ENCODE data around the gene SHC4.
A peak's percentile ranks its signal among the peaks of the same experiment; 100 is the strongest.

Gene SHC4

DNA sequence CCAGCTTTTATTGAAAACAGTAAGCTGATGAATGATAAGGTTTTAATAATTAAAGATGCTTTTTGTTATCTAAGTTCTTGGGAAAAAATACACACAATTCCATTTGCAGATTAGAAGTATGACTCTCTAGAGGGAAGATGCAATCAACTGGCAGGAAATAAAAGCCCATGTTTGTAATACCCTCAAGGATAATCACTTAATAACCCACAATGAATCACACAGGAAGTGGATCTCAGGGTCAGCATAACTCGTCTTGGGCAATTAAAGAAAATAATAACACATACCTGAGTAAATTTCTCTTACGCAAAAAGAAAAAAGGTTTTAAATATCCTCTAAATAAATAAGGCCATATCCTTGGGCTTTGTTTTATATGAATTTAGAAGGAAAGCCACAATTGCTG is 95.2 kb downstream of the SHC4 start:
- TF ChIP-seq, protein P1, sequence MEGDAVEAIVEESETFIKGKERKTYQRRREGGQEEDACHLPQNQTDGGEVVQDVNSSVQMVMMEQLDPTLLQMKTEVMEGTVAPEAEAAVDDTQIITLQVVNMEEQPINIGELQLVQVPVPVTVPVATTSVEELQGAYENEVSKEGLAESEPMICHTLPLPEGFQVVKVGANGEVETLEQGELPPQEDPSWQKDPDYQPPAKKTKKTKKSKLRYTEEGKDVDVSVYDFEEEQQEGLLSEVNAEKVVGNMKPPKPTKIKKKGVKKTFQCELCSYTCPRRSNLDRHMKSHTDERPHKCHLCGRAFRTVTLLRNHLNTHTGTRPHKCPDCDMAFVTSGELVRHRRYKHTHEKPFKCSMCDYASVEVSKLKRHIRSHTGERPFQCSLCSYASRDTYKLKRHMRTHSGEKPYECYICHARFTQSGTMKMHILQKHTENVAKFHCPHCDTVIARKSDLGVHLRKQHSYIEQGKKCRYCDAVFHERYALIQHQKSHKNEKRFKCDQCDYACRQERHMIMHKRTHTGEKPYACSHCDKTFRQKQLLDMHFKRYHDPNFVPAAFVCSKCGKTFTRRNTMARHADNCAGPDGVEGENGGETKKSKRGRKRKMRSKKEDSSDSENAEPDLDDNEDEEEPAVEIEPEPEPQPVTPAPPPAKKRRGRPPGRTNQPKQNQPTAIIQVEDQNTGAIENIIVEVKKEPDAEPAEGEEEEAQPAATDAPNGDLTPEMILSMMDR (IDR thresholded peaks at IDR 0.05; ENCODE audit: low read depth, low read length), result no peak
- H3K4me3 ChIP-seq (replicated peaks in 1 of 2; ENCODE audit: low read depth in 2 of 2, low read length in 2 of 2), result no peak overlapping the region
- DNase-seq (ENCODE audit: low read depth in 2 of 2), result peak; percentile 74 to 88

GRCh38 chr15:48868023-48868422 is 95.7 kb downstream of the SHC4 start:
- DNase-seq (ENCODE audit: low read depth in 2 of 2), result no peak
- TF ChIP-seq, protein P1 (IDR thresholded peaks at IDR 0.05; ENCODE audit: low read depth, low read length), result no peak
- no peak overlapping the region for H3K4me3 ChIP-seq (replicated peaks in 1 of 2; ENCODE audit: low read depth in 2 of 2, low read length in 2 of 2)

DNA sequence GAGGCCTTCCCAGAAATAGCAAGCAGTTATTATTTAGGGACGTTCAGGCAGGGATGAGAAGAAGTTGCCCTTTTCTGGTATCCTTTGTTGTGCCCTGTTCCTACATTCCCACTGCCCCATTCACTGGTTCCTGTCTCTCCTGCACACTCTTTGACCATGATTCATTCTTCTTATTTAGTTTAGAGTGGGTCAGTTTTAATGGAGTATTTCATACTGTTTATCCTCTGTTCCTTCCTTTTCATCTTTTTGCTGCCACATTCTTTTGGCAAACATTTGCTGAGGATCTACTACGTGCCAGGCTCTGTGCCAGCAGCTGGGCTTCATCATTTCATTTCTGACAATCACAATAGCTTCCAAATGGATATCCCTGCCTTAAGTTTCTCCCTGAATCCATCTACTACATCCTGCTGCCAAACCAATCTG is 97.6 kb downstream of the SHC4 start:
- no peak overlapping the region for H3K4me3 ChIP-seq (replicated peaks in 1 of 2; ENCODE audit: low read depth in 2 of 2, low read length in 2 of 2)
- TF ChIP-seq, protein P1 (IDR thresholded peaks at IDR 0.05; ENCODE audit: low read depth, low read length), result no peak
- DNase-seq (ENCODE audit: low read depth in 2 of 2), result peak; percentile 49 to 72

GRCh38 chr15:48865370-48866079 is 98.2 kb downstream of the SHC4 start:
- DNase-seq (ENCODE audit: low read depth in 2 of 2), result peak; percentile 72 to 75
- no peak overlapping the region for H3K4me3 ChIP-seq (replicated peaks in 1 of 2; ENCODE audit: low read depth in 2 of 2, low read length in 2 of 2)
- TF ChIP-seq, protein P1 (IDR thresholded peaks at IDR 0.05; ENCODE audit: low read depth, low read length), result no peak

GRCh38 chr15:48862705-48863104 is 101.0 kb downstream of the SHC4 start:
- no peak for DNase-seq (ENCODE audit: low read depth in 2 of 2)
- TF ChIP-seq, protein P1 (IDR thresholded peaks at IDR 0.05; ENCODE audit: low read depth, low read length), result no peak
- no peak overlapping the region for H3K4me3 ChIP-seq (replicated peaks in 1 of 2; ENCODE audit: low read depth in 2 of 2, low read length in 2 of 2)

DNA sequence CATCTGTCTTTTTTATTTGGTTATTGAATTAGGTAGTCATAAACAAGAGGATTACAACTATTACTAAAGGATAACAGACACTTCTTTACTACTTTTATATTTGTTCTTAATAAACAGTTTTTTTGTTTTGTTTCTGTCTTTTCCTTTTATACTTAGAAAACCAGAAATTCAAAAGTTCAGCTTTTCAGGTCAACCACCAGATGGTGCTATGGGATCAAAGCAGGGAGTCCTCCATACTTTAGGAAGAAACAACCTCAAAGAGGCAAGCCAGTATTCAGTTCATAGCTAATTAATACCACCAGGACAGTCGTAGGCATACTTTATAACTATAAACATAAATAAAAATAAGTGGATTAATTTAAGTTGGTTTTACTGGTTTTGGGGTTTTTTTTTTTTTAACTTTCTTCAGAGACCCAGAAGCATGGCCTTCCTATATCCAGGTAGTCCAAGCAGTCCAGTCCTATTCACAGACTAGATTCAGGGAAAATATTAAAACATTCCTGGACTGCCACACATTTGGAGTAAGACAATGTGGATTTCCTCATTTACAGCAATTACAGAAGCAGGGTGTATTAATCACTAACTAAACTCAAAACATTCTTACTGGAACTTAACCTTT is 101.8 kb downstream of the SHC4 start:
- DNase-seq (ENCODE audit: low read depth in 2 of 2), result peak; percentile 84 to 88
- H3K4me3 ChIP-seq (replicated peaks in 1 of 2; ENCODE audit: low read depth in 2 of 2, low read length in 2 of 2), result no peak overlapping the region
- TF ChIP-seq, protein P1 (IDR thresholded peaks at IDR 0.05; ENCODE audit: low read depth, low read length), result peak; percentile 85

Data from cardiac fibroblast (primary cell).